ENCODE measurements around the gene PTPRG.

The PTPRG gene

DNA sequence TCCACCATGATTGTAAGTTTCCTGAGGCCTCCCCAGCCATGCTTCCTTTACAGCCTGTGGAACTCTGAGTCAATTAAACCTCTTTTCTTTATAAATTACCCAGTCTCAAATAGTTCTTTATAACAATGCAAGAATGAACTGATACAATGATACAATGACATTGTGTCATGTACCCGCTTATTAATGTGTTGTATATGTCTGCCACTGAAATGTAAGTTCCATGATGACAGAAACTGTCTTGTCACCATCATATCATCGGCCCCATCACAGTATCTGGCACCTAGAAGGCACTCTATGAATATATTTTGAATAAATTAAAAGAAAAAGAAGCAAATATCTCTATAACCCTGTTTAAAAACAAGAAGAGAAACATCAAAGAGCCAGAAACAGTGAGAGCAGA, 782.4 kb downstream of the PTPRG start:
- TF ChIP-seq, protein P1, sequence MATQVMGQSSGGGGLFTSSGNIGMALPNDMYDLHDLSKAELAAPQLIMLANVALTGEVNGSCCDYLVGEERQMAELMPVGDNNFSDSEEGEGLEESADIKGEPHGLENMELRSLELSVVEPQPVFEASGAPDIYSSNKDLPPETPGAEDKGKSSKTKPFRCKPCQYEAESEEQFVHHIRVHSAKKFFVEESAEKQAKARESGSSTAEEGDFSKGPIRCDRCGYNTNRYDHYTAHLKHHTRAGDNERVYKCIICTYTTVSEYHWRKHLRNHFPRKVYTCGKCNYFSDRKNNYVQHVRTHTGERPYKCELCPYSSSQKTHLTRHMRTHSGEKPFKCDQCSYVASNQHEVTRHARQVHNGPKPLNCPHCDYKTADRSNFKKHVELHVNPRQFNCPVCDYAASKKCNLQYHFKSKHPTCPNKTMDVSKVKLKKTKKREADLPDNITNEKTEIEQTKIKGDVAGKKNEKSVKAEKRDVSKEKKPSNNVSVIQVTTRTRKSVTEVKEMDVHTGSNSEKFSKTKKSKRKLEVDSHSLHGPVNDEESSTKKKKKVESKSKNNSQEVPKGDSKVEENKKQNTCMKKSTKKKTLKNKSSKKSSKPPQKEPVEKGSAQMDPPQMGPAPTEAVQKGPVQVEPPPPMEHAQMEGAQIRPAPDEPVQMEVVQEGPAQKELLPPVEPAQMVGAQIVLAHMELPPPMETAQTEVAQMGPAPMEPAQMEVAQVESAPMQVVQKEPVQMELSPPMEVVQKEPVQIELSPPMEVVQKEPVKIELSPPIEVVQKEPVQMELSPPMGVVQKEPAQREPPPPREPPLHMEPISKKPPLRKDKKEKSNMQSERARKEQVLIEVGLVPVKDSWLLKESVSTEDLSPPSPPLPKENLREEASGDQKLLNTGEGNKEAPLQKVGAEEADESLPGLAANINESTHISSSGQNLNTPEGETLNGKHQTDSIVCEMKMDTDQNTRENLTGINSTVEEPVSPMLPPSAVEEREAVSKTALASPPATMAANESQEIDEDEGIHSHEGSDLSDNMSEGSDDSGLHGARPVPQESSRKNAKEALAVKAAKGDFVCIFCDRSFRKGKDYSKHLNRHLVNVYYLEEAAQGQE (IDR thresholded peaks at IDR 0.05; ENCODE audit: low read depth): no peak
- TF ChIP-seq CEBPB (IDR thresholded peaks at IDR 0.05) (no peak), FOXM1 (IDR thresholded peaks at IDR 0.05; ENCODE audit: borderline replicate concordance, low read depth) (no peak), TEAD4 (IDR thresholded peaks at IDR 0.05) (no peak), ZBTB7A (IDR thresholded peaks at IDR 0.05; ENCODE audit: low read depth) (no peak), TCF12 (IDR thresholded peaks at IDR 0.05; ENCODE audit: low read depth) (no peak), EP300 (IDR thresholded peaks at IDR 0.05; ENCODE audit: borderline replicate concordance) (no peak), CREB1 (IDR thresholded peaks at IDR 0.05; ENCODE audit: low read depth) (no peak), YY1 (IDR thresholded peaks at IDR 0.05; ENCODE audit: low read depth) (no peak), RAD21 (IDR thresholded peaks at IDR 0.05; ENCODE audit: low read depth) (no peak), TAF1 (IDR thresholded peaks at IDR 0.05; ENCODE audit: low read depth) (no peak), EGR1 (IDR thresholded peaks at IDR 0.05) (no peak), NFIC (IDR thresholded peaks at IDR 0.05) (no peak)
- TF ChIP-seq, protein P2, sequence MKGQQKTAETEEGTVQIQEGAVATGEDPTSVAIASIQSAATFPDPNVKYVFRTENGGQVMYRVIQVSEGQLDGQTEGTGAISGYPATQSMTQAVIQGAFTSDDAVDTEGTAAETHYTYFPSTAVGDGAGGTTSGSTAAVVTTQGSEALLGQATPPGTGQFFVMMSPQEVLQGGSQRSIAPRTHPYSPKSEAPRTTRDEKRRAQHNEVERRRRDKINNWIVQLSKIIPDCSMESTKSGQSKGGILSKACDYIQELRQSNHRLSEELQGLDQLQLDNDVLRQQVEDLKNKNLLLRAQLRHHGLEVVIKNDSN (IDR thresholded peaks at IDR 0.05): no peak
- TF ChIP-seq, protein P3, sequence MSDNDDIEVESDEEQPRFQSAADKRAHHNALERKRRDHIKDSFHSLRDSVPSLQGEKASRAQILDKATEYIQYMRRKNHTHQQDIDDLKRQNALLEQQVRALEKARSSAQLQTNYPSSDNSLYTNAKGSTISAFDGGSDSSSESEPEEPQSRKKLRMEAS (IDR thresholded peaks at IDR 0.05): no peak
